ENCODE results near the gene NAALADL2. TPM values are rescaled to one million over a fixed set of nuclear protein-coding genes. Genes with fewer than 3 reads are reported as not detected.

The NAALADL2 gene
- total and polyA plus RNA-seq, 2 of the 8 experiments (the other 6 are each of a cell fraction or from before 2014, with no cell fraction given), result 0.12 to 0.22 TPM

- H3K23ac ChIP-seq (ENCODE audit: insufficient read length), result no peak overlapping the region
- FAIRE-seq (no peak), DNase-seq (ENCODE audit: low read depth in 1 of 2, low spot score in 2 of 2) (no peak)
- H2AK5ac ChIP-seq (ENCODE audit: low read depth, low read length), result no peak overlapping the region
- no peak overlapping the region for H4K91ac ChIP-seq (replicated peaks; ENCODE audit: insufficient read length, low read length)
- no peak overlapping the region for H3K4me3 ChIP-seq (ENCODE audit: extremely low read depth in 1 of 4, insufficient read depth in 2 of 4, low read depth in 3 of 4, low read length in 4 of 4)
- H3K56ac ChIP-seq (replicated peaks; ENCODE audit: insufficient read length, low read depth, low read length), result no peak overlapping the region
- no peak overlapping the region for H2BK15ac ChIP-seq (ENCODE audit: low read length)
- no peaks in the 10 kb centered on the region for H3K36me3 ChIP-seq (ENCODE audit: control insufficient read depth in 2 of 4, insufficient read depth in 4 of 4, low read length in 3 of 4)
- H2BK5ac ChIP-seq (ENCODE audit: low read depth, low read length), result no peak overlapping the region
- no peak overlapping the region for H3K4me2 ChIP-seq (ENCODE audit: insufficient read depth in 1 of 2, low read depth in 2 of 2, low read length in 2 of 2)
- no peak overlapping the region for H4K8ac ChIP-seq (ENCODE audit: extremely low read depth, insufficient read depth, low read length)
- no peak overlapping the region for H3K18ac ChIP-seq (ENCODE audit: extremely low read depth, low read length)
- 99% methylated on average over 3 of the region's 3 CpGs; no CpG with 5 or more reads in 1 of the 2 experiments for WGBS, 2 experiments (ENCODE audit: extremely low coverage in 1 of 2, insufficient coverage in 1 of 2, insufficient read length in 1 of 2, insufficient replicate concordance in 2 of 2, low coverage in 1 of 2, low lambda C conversion rate in 2 of 2, missing lambda C conversion rate in 1 of 2)
- H3K27me3 ChIP-seq (replicated peaks in 1 of 4; ENCODE audit: control insufficient read depth in 3 of 4, extremely low read depth in 1 of 4, insufficient read depth in 3 of 4, low read length in 3 of 4), result no peaks in the 10 kb centered on the region
- H2BK120ac ChIP-seq (replicated peaks; ENCODE audit: low read depth, low read length), result no peak overlapping the region
- H3K79me2 ChIP-seq (ENCODE audit: control insufficient read depth in 1 of 2, insufficient read depth in 2 of 2, low read length in 2 of 2), result no peaks in the 10 kb centered on the region
- no peak overlapping the region for H2AFZ ChIP-seq (ENCODE audit: low read length)
- H4K20me1 ChIP-seq (replicated peaks in 1 of 2; ENCODE audit: control insufficient read depth in 1 of 2, insufficient read depth in 2 of 2, low read length in 2 of 2), result no peaks in the 10 kb centered on the region
- H3K9me3 ChIP-seq (ENCODE audit: insufficient read depth in 2 of 2, low read depth in 1 of 2, low read length in 1 of 2), result no peaks in the 10 kb centered on the region
- no peak overlapping the region for H3K27ac ChIP-seq (ENCODE audit: low read depth, low read length)
- H3K9ac ChIP-seq (replicated peaks in 1 of 4; ENCODE audit: extremely low read depth in 1 of 4, low read depth in 3 of 4, low read length in 3 of 4), result no peak overlapping the region
- H3K14ac ChIP-seq (ENCODE audit: insufficient read length), result no peak overlapping the region
- no peaks in the 10 kb centered on the region for H3K23me2 ChIP-seq (ENCODE audit: low read depth, low read length)
- ChIA-PET POLR2A (ENCODE audit: partially characterized antibody) (no interaction called here), CTCF (ENCODE audit: partially characterized antibody) (no interaction called here)
- no peak overlapping the region for H4K5ac ChIP-seq (ENCODE audit: insufficient read length, low read depth, low read length)
- H3K4me1 ChIP-seq (replicated peaks in 1 of 4; ENCODE audit: control insufficient read depth in 3 of 4, insufficient read depth in 4 of 4, low read length in 3 of 4), result no peaks in the 10 kb centered on the region
- H3K4ac ChIP-seq (replicated peaks; ENCODE audit: insufficient read length, low read depth, low read length), result no peak overlapping the region
- H2BK12ac ChIP-seq (ENCODE audit: low read depth, low read length), result no peak overlapping the region
- no peak overlapping the region for H2BK20ac ChIP-seq (ENCODE audit: low read length)
- H3K79me1 ChIP-seq (ENCODE audit: low read depth, low read length), result no peaks in the 10 kb centered on the region
- no peak for TF ChIP-seq RNF2 (IDR thresholded peaks at IDR 0.05; ENCODE audit: borderline replicate concordance, low read depth, low read length, missing control alignments, poor library complexity, severe bottlenecking)
- no peak for TF ChIP-seq CREB1 (IDR thresholded peaks at IDR 0.05)
- TF ChIP-seq SP4 (IDR thresholded peaks at IDR 0.05; ENCODE audit: low read length), result no peak
- no peak for TF ChIP-seq SUZ12 (IDR thresholded peaks at IDR 0.05; ENCODE audit: low read length)
- no peak for TF ChIP-seq HDAC2 (IDR thresholded peaks at IDR 0.05; ENCODE audit: borderline replicate concordance in 1 of 2, low read depth in 2 of 2, low read length in 2 of 2)
- no peak for TF ChIP-seq ASH2L (IDR thresholded peaks at IDR 0.05; ENCODE audit: low read length)
- TF ChIP-seq SIRT6 (IDR thresholded peaks at IDR 0.05; ENCODE audit: low read length), result no peak
- no peak for TF ChIP-seq TAF7 (optimal IDR thresholded peaks at IDR 0.05; ENCODE audit: borderline replicate concordance, low read depth, low read length)
- TF ChIP-seq USF2 (IDR thresholded peaks at IDR 0.05; ENCODE audit: low read length), result no peak
- no peak for TF ChIP-seq ATF3 (IDR thresholded peaks at IDR 0.05; ENCODE audit: insufficient read depth, low read depth, low read length)
- TF ChIP-seq EGR1 (IDR thresholded peaks at IDR 0.05; ENCODE audit: borderline replicate concordance, low read depth, low read length), result no peak
- no peak for TF ChIP-seq RAD21 (IDR thresholded peaks at IDR 0.05 in 1 of 2, conservative IDR thresholded peaks at IDR 0.05 in 1 of 2; ENCODE audit: low read depth in 2 of 2, low read length in 2 of 2)
- TF ChIP-seq CHD1 (IDR thresholded peaks at IDR 0.05; ENCODE audit: low read depth, low read length), result no peak
Observed at GRCh38 chr3:175453361-175453760, 594.2 kb downstream of the NAALADL2 start.
